ENCODE results near the gene TJAP1.

The TJAP1 gene

GRCh38 chr6:43509984-43510826, 32.8 kb downstream of the TJAP1 start, which contains the start of gene LRRC73:
Gene LRRC73, minus strand, starts transcription at chr6:43510346. Its CDS starts 561 bp downstream, at chr6:43509785.
- Histone ChIP-seq H3K27me3 (ENCODE audit: control insufficient read depth, insufficient read depth, low read length) (peaks cover 15% of the 10 kb centered on the region), H3K9me3 (ENCODE audit: control insufficient read depth, low read length) (no peaks in the 10 kb centered on the region), H3K9ac (ENCODE audit: low read length) (peak within 1 kb of the TSS; percentile 46), H3K36me3 (ENCODE audit: control insufficient read depth, insufficient read depth, low read length) (peaks cover 17% of the 10 kb centered on the region), H3K4me1 (ENCODE audit: control insufficient read depth, insufficient read depth, low read length) (peaks cover 27% of the 10 kb centered on the region), H3K4me3 (ENCODE audit: low read length) (peak within 1 kb of the TSS; percentile 52)

- peaks cover 17% of the 10 kb centered on the region for H3K36me3 ChIP-seq (ENCODE audit: control insufficient read depth, insufficient read depth, low read length)
- H3K9ac ChIP-seq (ENCODE audit: low read length), result peak overlapping the region; percentile 46
- H3K4me3 ChIP-seq (ENCODE audit: low read length), result peak overlapping the region; percentile 52
- peaks cover 33% of the 10 kb centered on the region for H3K4me1 ChIP-seq (ENCODE audit: control insufficient read depth, insufficient read depth, low read length)
- H3K27me3 ChIP-seq (ENCODE audit: control insufficient read depth, insufficient read depth, low read length), result peaks cover 15% of the 10 kb centered on the region
- H3K9me3 ChIP-seq (ENCODE audit: control insufficient read depth, low read length), result no peaks in the 10 kb centered on the region
These were observed 33.4 kb downstream of the TJAP1 start for GRCh38 chr6:43510827-43511163.

DNA sequence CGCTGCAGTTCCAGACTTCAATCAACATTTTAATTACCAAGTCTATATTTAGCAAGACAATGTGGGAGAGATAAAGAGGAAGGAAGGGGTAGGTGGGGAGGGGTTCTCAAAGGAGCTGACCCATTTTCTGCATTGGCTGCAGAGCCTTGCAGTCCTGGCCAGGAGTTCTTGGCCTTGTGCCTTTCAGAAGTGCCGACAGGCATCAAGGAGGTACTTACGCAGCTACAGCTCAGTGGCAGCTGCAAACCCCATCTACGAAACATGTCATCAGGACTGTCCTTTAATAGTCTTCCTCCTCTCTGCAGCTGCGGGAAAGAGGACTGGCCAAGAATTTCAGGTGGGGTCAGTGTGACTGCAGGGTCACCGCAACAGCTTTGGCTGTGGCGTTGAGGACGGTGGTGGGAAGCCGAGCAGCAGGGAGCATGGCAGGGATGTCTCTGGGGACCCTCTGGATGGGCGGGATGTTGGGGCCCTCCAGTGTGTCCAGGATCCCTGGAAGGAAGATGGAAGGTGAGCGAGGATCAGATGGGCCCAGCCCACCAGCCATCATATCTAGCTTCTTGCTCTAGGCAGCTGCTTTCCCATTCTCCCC, 34.5 kb downstream of the TJAP1 start:
- no peaks in the 10 kb centered on the region for H3K9me3 ChIP-seq (ENCODE audit: control insufficient read depth, low read length)

GRCh38 chr6:43515808-43516207, 38.4 kb downstream of the TJAP1 start:
- Histone ChIP-seq H3K4me1 (ENCODE audit: control insufficient read depth, insufficient read depth, low read length) (peaks cover 34% of the 10 kb centered on the region), H3K9ac (ENCODE audit: low read length) (peak overlapping the region; percentile 95), H3K4me3 (ENCODE audit: low read length) (peak overlapping the region; percentile 86), H3K9me3 (ENCODE audit: control insufficient read depth, low read length) (no peaks in the 10 kb centered on the region), H3K27me3 (ENCODE audit: control insufficient read depth, insufficient read depth, low read length) (no peaks in the 10 kb centered on the region), H3K36me3 (ENCODE audit: control insufficient read depth, insufficient read depth, low read length) (peaks cover 17% of the 10 kb centered on the region)

More for the DNA sequence above, 34.5 kb downstream of the TJAP1 start:
- Histone ChIP-seq H3K9ac (ENCODE audit: low read length) (no peak overlapping the region), H3K36me3 (ENCODE audit: control insufficient read depth, insufficient read depth, low read length) (peaks cover 17% of the 10 kb centered on the region), H3K4me1 (ENCODE audit: control insufficient read depth, insufficient read depth, low read length) (peaks cover 37% of the 10 kb centered on the region), H3K4me3 (ENCODE audit: low read length) (no peak overlapping the region), H3K27me3 (ENCODE audit: control insufficient read depth, insufficient read depth, low read length) (peaks cover 15% of the 10 kb centered on the region)

DNA sequence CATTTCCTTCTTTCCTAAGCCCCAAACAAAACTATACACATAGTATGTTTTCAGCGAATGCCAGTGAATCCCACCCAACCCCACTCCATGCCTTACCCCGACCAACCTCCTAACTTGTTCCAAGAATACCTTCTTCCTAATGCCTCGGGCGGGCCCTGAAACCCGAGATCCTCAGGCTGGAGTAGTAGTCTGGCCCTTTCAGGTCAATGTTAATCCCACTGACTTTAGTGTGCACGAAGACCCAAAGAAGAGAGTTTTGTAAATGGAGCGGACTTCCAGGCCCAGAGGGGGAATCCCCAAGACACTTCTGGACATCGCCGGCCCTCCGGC, 39.0 kb downstream of the TJAP1 start:
- Histone ChIP-seq H3K4me3 (ENCODE audit: low read length) (peak overlapping the region; percentile 86), H3K27me3 (ENCODE audit: control insufficient read depth, insufficient read depth, low read length) (no peaks in the 10 kb centered on the region), H3K9me3 (ENCODE audit: control insufficient read depth, low read length) (no peaks in the 10 kb centered on the region), H3K9ac (ENCODE audit: low read length) (peak overlapping the region; percentile 95), H3K4me1 (ENCODE audit: control insufficient read depth, insufficient read depth, low read length) (peaks cover 29% of the 10 kb centered on the region), H3K36me3 (ENCODE audit: control insufficient read depth, insufficient read depth, low read length) (peaks cover 15% of the 10 kb centered on the region)

- Histone ChIP-seq H3K36me3 (ENCODE audit: control insufficient read depth, insufficient read depth, low read length) (peaks cover 10% of the 10 kb centered on the region), H3K4me1 (ENCODE audit: control insufficient read depth, insufficient read depth, low read length) (peaks cover 27% of the 10 kb centered on the region), H3K9me3 (ENCODE audit: control insufficient read depth, low read length) (no peaks in the 10 kb centered on the region)
These were observed 39.5 kb downstream of the TJAP1 start, which contains the start of the genes POLR1C and YIPF3 for GRCh38 chr6:43516697-43517504. Gene POLR1C, plus strand, starts transcription at chr6:43517089. Its CDS starts 21 bp downstream, at chr6:43517110. Gene YIPF3, minus strand, starts transcription at chr6:43516926. Its CDS starts 119 bp downstream, at chr6:43516807.

GRCh38 chr6:43517505-43518357, 40.4 kb downstream of the TJAP1 start:
- H3K36me3 ChIP-seq (ENCODE audit: control insufficient read depth, insufficient read depth, low read length), result peaks cover 14% of the 10 kb centered on the region
- H3K4me1 ChIP-seq (ENCODE audit: control insufficient read depth, insufficient read depth, low read length), result peaks cover 27% of the 10 kb centered on the region
- peak overlapping the region; percentile 86 for H3K4me3 ChIP-seq (ENCODE audit: low read length)
- peak overlapping the region; percentile 95 for H3K9ac ChIP-seq (ENCODE audit: low read length)
- no peaks in the 10 kb centered on the region for H3K9me3 ChIP-seq (ENCODE audit: control insufficient read depth, low read length)
- no peaks in the 10 kb centered on the region for H3K27me3 ChIP-seq (ENCODE audit: control insufficient read depth, insufficient read depth, low read length)

More at GRCh38 chr6:43516697-43517504, 39.5 kb downstream of the TJAP1 start, which contains the start of the genes POLR1C and YIPF3:
- H3K9ac ChIP-seq (ENCODE audit: low read length), result peak within 1 kb of the TSS; percentile 95
- no peaks in the 10 kb centered on the region for H3K27me3 ChIP-seq (ENCODE audit: control insufficient read depth, insufficient read depth, low read length)
- peak within 1 kb of the TSS; percentile 86 for H3K4me3 ChIP-seq (ENCODE audit: low read length)

DNA sequence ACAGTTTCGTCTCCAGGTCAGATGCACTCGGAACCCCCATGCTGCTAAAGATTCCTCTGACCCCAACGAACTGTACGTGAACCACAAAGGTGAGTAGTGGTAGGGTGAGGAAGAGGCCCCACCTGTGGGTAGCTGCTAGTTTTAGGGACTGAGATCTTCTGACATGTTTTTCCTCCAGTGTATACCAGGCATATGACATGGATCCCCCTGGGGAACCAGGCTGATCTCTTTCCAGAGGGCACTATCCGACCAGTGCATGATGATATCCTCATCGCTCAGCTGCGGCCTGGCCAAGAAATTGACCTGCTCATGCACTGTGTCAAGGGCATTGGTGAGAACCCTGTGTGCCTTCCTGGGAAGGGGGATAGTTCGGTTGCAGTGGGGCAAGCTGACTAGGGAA, 42.7 kb downstream of the TJAP1 start:
- H3K27me3 ChIP-seq (ENCODE audit: control insufficient read depth, insufficient read depth, low read length), result no peaks in the 10 kb centered on the region
- H3K9me3 ChIP-seq (ENCODE audit: control insufficient read depth, low read length), result no peaks in the 10 kb centered on the region
- H3K4me3 ChIP-seq (ENCODE audit: low read length), result no peak overlapping the region
- H3K9ac ChIP-seq (ENCODE audit: low read length), result no peak overlapping the region
- H3K36me3 ChIP-seq (ENCODE audit: control insufficient read depth, insufficient read depth, low read length), result peaks cover 8% of the 10 kb centered on the region
- peaks cover 18% of the 10 kb centered on the region for H3K4me1 ChIP-seq (ENCODE audit: control insufficient read depth, insufficient read depth, low read length)

DNA sequence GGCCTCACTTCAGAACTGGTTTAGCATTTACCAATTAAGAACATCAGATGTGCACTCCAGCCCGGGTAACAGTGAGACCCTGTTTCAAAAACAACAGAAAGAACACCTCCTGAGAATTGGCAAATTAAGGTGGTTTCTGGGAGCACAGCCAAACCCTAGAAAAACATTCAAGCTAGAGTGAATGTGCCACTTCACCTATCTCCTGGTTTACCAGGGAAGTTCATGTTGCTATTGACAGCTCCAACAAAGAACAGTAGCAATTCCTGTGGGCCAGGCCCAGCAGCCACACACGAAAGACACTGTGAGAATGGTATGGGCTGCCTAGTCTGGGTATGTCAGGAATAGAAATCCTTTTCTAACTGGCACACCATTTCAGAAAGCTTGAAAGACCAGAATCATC, 44.5 kb downstream of the TJAP1 start:
- peaks cover 7% of the 10 kb centered on the region for H3K4me1 ChIP-seq (ENCODE audit: control insufficient read depth, insufficient read depth, low read length)
- H3K4me3 ChIP-seq (ENCODE audit: low read length), result no peak overlapping the region
- no peaks in the 10 kb centered on the region for H3K27me3 ChIP-seq (ENCODE audit: control insufficient read depth, insufficient read depth, low read length)
- no peaks in the 10 kb centered on the region for H3K9me3 ChIP-seq (ENCODE audit: control insufficient read depth, low read length)
- H3K36me3 ChIP-seq (ENCODE audit: control insufficient read depth, insufficient read depth, low read length), result peaks cover 16% of the 10 kb centered on the region
- no peak overlapping the region for H3K9ac ChIP-seq (ENCODE audit: low read length)

GRCh38 chr6:43522547-43523261, 45.3 kb downstream of the TJAP1 start:
- H3K36me3 ChIP-seq (ENCODE audit: control insufficient read depth, insufficient read depth, low read length), result peaks cover 22% of the 10 kb centered on the region
- H3K9ac ChIP-seq (ENCODE audit: low read length), result no peak overlapping the region
- no peaks in the 10 kb centered on the region for H3K9me3 ChIP-seq (ENCODE audit: control insufficient read depth, low read length)
- H3K4me3 ChIP-seq (ENCODE audit: low read length), result no peak overlapping the region
- H3K27me3 ChIP-seq (ENCODE audit: control insufficient read depth, insufficient read depth, low read length), result no peaks in the 10 kb centered on the region
- H3K4me1 ChIP-seq (ENCODE audit: control insufficient read depth, insufficient read depth, low read length), result peaks cover 7% of the 10 kb centered on the region

DNA sequence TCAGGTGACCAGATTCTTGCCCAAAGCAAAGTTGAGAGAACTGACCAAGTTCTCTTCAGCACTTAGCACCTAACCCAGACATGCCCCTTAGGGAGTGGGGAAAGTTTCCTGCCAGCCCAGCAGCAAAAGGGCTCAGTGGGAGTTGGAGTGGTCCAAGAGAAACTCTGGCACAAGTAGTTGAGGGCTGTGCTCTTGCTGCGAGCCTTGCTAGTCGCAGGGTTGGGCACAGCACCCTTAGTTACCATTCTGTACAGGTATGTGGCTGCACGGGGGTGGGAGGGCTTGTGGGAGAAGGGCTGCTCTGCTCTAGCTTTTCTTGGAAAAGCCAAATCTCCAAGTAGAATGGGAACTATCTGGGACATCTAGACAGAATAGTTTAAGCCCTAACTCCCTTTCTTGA, 45.9 kb downstream of the TJAP1 start:
- peaks cover 25% of the 10 kb centered on the region for H3K36me3 ChIP-seq (ENCODE audit: control insufficient read depth, insufficient read depth, low read length)
- H3K9me3 ChIP-seq (ENCODE audit: control insufficient read depth, low read length), result no peaks in the 10 kb centered on the region
- H3K27me3 ChIP-seq (ENCODE audit: control insufficient read depth, insufficient read depth, low read length), result no peaks in the 10 kb centered on the region
- H3K4me1 ChIP-seq (ENCODE audit: control insufficient read depth, insufficient read depth, low read length), result peaks cover 2% of the 10 kb centered on the region
- no peak overlapping the region for H3K9ac ChIP-seq (ENCODE audit: low read length)
- H3K4me3 ChIP-seq (ENCODE audit: low read length), result no peak overlapping the region

Measured in mucosa of stomach (tissue), 1 donor.